H1 (cell line): Measurements from ENCODE around the gene ACSF3. TPM values are rescaled to one million over a fixed set of nuclear protein-coding genes. Genes with fewer than 3 reads are reported as not detected.

ENCODE experiments used
- CEBPB ChIP-seq: IDR thresholded peaks from 2 replicates; pipeline ENCODE4 v1.6.1; 2012; ENCODE audit warnings: low read depth, low read length
- CHD1 ChIP-seq: IDR thresholded peaks from 2 replicates; pipeline ENCODE4 v1.6.1; 2012; ENCODE audit warnings: low read depth, low read length, improper control_type of control experiment
- RXRA ChIP-seq: IDR thresholded peaks from 2 replicates; pipeline ENCODE4 v1.6.1; 2011; ENCODE audit warnings: low read depth, mild to moderate bottlenecking, low read length, moderate library complexity; ENCODE audit not compliant: insufficient read depth
- SP4 ChIP-seq: IDR thresholded peaks from 2 replicates; pipeline ENCODE4 v1.6.1; 2012; ENCODE audit warnings: low read length, inconsistent platforms
- TAF1 ChIP-seq: IDR thresholded peaks from 2 replicates; pipeline ENCODE4 v1.6.1; 2011; ENCODE audit warnings: mild to moderate bottlenecking, low read depth, low read length
- TCF12 ChIP-seq: IDR thresholded peaks from 2 replicates; pipeline ENCODE4 v1.6.1; 2011; ENCODE audit warnings: low read depth, mild to moderate bottlenecking, low read length
- polyA plus RNA-seq, 7 experiments: library from polyadenylated mRNA; depleted of rRNA in 3 of 7; stranded (reverse) in 5 of 7; unstranded in 2 of 7; fragments of >200 nt in 5 of 7; fragments of 200-250 nt in 2 of 7; gene quantifications; 1 replicate in 5 of 7; 2 replicates in 1 of 7; 4 replicates in 1 of 7; pipeline versions ENCODE4 v1.2.1 to v1.2.3, GENCODE V29; 2011 to 2013; ENCODE audit warnings: missing spikeins in 2 of 7, mixed read lengths in 2 of 7
- total RNA-seq: library from RNA; stranded (reverse); fragmentation: NEBNext Ultra II Directional; extraction: Animal tissue kit (Norgen Biotek cat#: 25700); gene quantifications from 2 replicates; pipeline ENCODE4 v1.2.1, GENCODE V29; 2021
- TF ChIP-seq, protein P1 (sequence below), 3 experiments: IDR thresholded peaks; 1 replicate in 2 of 3; 2 replicates in 1 of 3; pipeline versions ENCODE4 v1.5.1 to v1.6.1; 2011; ENCODE audit warnings: low read length in 3 of 3, mild to moderate bottlenecking in 3 of 3, inconsistent platforms in 2 of 3, low read depth in 1 of 3, moderate library complexity in 1 of 3; ENCODE audit not compliant: insufficient read depth in 1 of 3; ENCODE audit errors: control extremely low read depth in 1 of 3

ACSF3 gene
- total and polyA plus RNA-seq, 2 of the 8 experiments (the other 6 are each of a cell fraction or from before 2014, with no cell fraction given): 15.6 to 22.9 TPM

DNA sequence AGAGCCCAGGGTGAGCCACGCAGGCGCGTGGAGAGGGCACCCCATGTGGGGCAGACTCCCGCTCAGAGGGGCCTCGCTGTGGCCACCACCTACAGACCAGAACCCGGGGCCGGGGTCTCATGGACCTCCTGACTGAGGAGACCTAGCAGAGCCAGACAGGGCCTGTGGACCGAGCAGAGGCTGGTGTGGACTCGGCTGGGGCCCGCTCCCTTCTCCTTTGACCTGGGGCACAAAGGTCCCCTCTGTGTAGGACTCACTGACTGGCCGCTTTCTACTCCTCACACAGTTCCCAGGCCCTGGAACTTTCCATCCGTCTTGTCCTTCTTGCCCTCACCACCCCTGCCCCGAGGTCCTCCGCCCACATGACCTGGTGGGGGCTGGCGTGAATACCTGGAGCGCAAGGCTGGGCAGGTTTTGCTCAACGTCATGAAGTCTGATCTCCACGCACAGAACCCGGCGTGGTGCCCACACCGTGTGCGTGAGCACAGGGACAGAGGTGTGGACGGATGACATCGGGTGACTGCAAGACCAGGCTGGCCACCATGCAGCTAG, 44.7 kb upstream of the ACSF3 start (continued):
- TF ChIP-seq, protein P1, sequence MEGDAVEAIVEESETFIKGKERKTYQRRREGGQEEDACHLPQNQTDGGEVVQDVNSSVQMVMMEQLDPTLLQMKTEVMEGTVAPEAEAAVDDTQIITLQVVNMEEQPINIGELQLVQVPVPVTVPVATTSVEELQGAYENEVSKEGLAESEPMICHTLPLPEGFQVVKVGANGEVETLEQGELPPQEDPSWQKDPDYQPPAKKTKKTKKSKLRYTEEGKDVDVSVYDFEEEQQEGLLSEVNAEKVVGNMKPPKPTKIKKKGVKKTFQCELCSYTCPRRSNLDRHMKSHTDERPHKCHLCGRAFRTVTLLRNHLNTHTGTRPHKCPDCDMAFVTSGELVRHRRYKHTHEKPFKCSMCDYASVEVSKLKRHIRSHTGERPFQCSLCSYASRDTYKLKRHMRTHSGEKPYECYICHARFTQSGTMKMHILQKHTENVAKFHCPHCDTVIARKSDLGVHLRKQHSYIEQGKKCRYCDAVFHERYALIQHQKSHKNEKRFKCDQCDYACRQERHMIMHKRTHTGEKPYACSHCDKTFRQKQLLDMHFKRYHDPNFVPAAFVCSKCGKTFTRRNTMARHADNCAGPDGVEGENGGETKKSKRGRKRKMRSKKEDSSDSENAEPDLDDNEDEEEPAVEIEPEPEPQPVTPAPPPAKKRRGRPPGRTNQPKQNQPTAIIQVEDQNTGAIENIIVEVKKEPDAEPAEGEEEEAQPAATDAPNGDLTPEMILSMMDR (IDR thresholded peaks at IDR 0.05; ENCODE audit: control extremely low read depth in 1 of 3, insufficient read depth in 1 of 3, low read depth in 1 of 3, low read length in 3 of 3): no peak
- TF ChIP-seq RXRA (no peak), SP4 (no peak), TAF1 (no peak), CHD1 (no peak), TCF12 (no peak), CEBPB (no peak)
